SIG-M5 (cell line): ENCODE data around the gene PTDSS2.
A peak's percentile ranks its signal among the peaks of the same experiment; 100 is the strongest.
"Not testable (repeated sequence)": the region's sequence is repeated elsewhere in the genome, so short reads cannot be mapped to it uniquely, and the experiment has no call there.

Experiments
- DNase-seq: peaks from one replicate; lab custom pipeline; 2025; lab: John Stamatoyannopoulos, UW

The PTDSS2 gene

GRCh38 chr11:504994-505344 lies 54.9 kb downstream of the PTDSS2 start:
- DNase-seq: no peak

GRCh38 chr11:506238-506994 lies 56.3 kb downstream of the PTDSS2 start:
- DNase-seq: peak; percentile 38

- peak; percentile 46 for DNase-seq
Observed at GRCh38 chr11:506995-507726, 57.1 kb downstream of the PTDSS2 start, which contains the start of gene RNH1. Gene RNH1, minus strand, starts transcription at chr11:507242. Its CDS starts 5,080 bp downstream, at chr11:502162.

- DNase-seq: no peak
Observed at GRCh38 chr11:507727-508515, 57.8 kb downstream of the PTDSS2 start.

GRCh38 chr11:508956-509355 lies 58.9 kb downstream of the PTDSS2 start:
- DNase-seq: no peak

GRCh38 chr11:512761-513595 lies 62.9 kb downstream of the PTDSS2 start:
- no peak for DNase-seq

DNA sequence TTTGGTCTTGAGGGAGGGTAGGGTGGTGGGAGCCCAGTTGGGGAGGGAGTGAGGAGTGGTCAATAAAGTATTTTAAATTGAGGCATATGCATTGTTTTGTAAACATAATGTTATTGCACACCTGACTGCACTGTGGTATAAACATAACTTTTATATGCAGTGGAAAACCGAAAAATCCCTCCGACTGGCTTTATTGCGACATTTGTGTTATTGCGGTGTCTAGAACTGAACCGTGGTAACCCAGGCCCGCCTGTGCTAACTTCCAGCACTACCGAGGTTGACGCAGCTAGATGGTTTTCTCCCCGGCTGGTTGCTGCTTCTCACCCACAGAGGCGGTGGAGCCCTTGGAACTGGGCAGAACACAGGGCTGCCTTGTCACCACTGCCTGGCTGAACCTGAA lies 64.5 kb downstream of the PTDSS2 start:
- DNase-seq: no peak

- DNase-seq: no peak
Observed at GRCh38 chr11:515131-515530, 65.1 kb downstream of the PTDSS2 start.

DNA sequence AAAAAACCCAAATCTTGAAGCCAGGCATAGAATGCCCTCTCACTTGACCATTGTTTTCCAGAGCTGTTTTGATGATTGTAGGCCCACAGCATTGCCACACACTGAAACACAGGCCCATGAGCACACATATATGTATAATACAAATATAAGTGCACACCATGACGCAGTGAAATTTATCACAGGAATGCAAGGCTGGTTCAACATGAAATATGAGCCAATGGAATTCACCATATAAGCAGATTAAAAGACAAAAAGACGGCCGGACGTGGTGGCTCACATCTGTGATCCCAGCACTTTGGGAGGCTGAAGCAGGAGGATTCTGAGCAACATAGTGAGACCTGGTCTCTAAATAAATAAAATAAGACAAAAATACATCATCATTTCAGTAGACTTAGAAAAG lies 66.3 kb downstream of the PTDSS2 start:
- DNase-seq: no peak

DNA sequence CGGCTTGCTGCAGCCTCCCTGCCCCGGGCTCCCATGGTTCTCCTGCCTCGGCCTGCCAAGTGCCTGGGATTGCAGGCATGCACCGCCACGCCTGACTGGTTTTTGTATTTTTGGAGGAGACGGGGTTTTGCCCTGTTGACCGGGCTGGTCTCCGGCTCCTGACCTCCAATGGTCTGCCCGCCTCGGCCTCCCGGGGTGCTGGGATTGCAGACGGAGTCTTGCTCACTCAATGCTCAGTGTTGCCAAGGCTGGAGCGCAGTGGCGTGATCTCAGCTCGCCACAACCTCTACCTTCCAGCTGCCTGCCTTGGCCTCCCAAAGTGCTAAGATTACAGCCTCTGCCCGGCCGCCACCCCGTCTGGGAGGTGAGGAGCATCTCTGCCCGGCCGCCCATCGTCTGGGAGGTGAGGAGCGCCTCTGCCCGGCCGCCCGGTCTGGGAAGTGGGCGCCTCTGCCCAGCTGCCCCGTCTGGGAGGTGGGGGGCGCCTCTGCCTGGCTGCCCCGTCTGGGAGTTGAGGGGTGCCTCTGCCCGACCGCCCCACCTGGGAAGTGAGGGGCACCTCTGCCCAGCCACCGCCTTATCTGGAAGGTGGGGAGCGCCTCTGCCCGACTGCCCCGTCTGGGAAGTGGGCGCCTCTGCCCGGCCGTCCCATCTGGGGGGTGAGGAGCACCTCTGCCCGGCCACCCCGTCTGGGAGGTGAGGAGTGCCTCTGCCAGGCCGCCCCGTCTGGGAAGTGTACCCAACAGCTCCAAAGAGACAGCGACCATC lies 67.0 kb downstream of the PTDSS2 start:
- DNase-seq: not testable (repeated sequence)

DNA sequence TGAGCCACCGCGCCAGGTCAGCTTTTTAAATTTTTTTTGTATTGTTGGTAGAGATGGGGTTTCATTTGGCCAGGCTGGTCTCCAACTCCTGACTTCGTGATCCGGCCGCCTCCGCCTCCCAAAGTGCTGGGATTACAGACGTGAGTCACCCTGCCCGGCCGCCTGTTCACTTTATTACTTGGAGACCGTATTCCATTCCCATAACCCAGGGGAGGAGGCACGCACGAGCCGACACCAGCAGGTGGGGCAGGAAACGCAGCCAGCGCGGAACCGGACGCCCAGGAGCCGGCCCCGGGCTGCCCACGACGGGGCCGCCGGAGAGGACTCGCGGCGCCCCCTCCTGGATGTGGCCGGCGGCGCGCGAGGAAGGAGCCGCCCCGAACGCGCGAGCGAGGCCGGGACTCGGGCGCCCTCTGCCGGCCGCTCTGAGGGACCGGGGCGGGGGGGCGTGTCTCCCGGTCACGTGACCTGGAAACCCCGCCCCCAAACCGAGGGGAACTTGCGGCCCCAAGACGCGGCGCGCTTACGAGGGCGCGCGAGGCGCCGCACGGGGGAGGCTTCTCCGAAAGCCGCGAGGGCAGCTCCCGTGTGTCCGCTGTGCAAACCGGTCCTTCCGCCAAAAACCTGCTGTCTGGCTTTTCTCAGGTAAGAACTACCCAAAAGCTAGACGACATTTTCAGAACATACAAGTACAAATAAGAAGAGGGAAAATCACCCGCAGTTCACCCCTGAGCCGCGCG lies 68.6 kb downstream of the PTDSS2 start:
- DNase-seq: no peak

- DNase-seq: no peak
Observed at GRCh38 chr11:520428-521176, 70.5 kb downstream of the PTDSS2 start.

GRCh38 chr11:521177-521688 lies 71.2 kb downstream of the PTDSS2 start:
- DNase-seq: no peak

DNA sequence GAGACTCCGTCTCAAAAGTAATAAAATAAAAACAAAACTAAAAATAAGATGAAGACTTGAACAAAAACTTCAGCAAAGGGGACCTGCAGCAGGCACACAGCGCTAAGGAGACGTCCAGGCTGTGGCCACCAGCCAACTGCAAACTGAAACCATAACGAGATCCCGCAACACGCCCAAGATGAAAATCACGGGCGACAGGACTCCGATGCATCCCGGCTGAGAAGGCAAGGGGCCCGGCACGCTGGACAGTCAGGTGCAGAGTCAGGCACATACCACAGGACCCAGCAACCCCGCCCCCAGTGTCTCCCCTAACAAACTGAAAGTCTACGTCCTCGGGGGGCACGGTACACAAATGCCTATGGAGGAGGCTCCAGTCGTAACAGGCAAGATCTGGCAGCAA lies 76.1 kb downstream of the PTDSS2 start:
- DNase-seq: no peak

DNA sequence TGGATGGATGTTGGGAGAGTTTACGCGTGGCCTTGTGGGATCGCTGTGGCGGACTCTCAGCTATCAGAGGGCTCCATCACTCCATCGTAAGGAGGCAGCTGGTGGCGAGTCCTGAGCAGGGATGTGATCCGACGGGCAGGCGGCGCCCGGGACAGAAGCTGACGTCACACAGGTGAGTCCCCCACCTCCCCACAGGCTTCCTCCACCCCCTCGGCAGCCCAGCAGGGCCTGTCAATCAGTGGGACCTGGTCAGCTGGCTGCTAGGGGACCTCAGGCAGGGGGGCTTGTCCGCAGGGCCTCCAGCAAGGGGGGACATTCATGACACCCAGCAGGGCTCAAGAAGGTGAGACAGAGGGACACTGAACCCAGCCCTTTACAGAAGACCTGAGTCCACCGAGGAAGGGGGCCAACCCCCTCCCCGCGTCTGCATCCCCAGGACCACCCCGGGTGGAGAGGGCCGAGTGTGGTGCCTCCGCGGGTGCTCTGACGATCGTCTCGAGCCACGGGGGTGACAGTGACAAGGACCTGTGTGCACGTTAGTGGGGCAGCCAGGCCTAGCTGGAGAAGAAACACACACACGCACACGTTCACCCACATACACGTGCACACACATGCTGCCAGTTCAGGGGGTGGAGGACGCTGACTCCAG lies 78.2 kb downstream of the PTDSS2 start:
- DNase-seq: no peak

GRCh38 chr11:528815-529727 lies 79.0 kb downstream of the PTDSS2 start:
- DNase-seq: no peak

DNA sequence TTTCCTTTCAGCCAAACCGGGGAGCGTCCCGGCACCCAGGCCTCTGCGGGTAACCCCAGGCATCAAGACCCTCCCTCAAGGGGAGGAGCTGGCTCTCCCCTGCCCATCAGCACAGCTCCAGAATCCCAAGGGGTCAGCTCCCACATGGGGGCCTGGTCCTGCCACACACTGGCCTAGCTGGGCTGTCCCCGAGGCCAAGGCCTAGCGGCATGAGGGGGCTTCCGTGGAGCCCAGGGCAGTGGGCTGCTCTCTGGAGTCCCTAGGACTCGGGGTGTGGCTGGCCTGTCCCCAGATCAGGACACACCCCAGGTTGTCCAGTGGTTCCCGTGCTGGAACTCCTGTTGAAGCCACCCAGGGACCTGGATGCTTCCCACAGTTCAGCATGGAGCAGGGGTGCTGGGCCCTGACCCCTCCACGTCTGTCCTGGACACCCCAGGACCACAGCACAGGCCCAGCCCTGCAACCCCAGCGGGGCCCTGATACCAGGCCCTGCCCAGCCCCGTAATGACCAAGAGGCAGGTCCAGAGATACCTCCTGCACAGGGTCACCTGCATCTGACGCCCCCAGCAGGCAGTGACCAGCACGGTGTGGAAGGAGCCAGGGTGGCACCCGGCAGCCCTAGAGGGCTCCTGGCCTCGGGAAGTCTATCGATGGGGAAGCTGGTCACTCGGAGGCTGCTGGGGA lies 79.8 kb downstream of the PTDSS2 start:
- no peak for DNase-seq
